ENCODE results near the gene ARHGAP33.

ARHGAP33 gene

GRCh38 chr19:35773020-35773806, 2.2 kb upstream of the ARHGAP33 start:
- Histone ChIP-seq H3K36me3 (peaks cover 16% of the 10 kb centered on the region), H3K27ac (no peak overlapping the region)
- no peak for TF ChIP-seq CTCF (IDR thresholded peaks at IDR 0.05)

GRCh38 chr19:35774274-35775045, 904 bp upstream of the ARHGAP33 start:
- Histone ChIP-seq H3K36me3 (peaks cover 20% of the 10 kb centered on the region), H3K9me3 (no peaks in the 10 kb centered on the region), H3K27ac (no peak overlapping the region), H3K4me1 (ENCODE audit: control insufficient read depth in 1 of 2, insufficient read depth in 1 of 2, low read depth in 1 of 2, low read length in 1 of 2) (peaks cover 15 to 19% of the 10 kb centered on the region in 2 experiments), H3K4me3 (ENCODE audit: low read depth in 1 of 2, low read length in 1 of 2) (peak overlapping the region; percentile 74 to 93), H3K27me3 (no peaks in the 10 kb centered on the region)
- TF ChIP-seq CTCF (IDR thresholded peaks at IDR 0.05): no peak

More at GRCh38 chr19:35773020-35773806, 2.2 kb upstream of the ARHGAP33 start:
- H3K4me1 ChIP-seq (ENCODE audit: control insufficient read depth in 1 of 2, insufficient read depth in 1 of 2, low read depth in 1 of 2, low read length in 1 of 2): peaks cover 15 to 19% of the 10 kb centered on the region in 2 experiments
- no peaks in the 10 kb centered on the region for H3K9me3 ChIP-seq
- H3K4me3 ChIP-seq (ENCODE audit: low read depth in 1 of 2, low read length in 1 of 2): no peak overlapping the region
- H3K27me3 ChIP-seq: no peaks in the 10 kb centered on the region

- no peaks in the 10 kb centered on the region for H3K27me3 ChIP-seq
- peaks cover 25% of the 10 kb centered on the region for H3K36me3 ChIP-seq
- peaks cover 15 to 19% of the 10 kb centered on the region in 2 experiments for H3K4me1 ChIP-seq (ENCODE audit: control insufficient read depth in 1 of 2, insufficient read depth in 1 of 2, low read depth in 1 of 2, low read length in 1 of 2)
- H3K4me3 ChIP-seq (ENCODE audit: low read depth in 1 of 2, low read length in 1 of 2): peak overlapping the region; percentile 74 to 93
- no peak for TF ChIP-seq CTCF (IDR thresholded peaks at IDR 0.05)
- H3K9me3 ChIP-seq: no peaks in the 10 kb centered on the region
- H3K27ac ChIP-seq: peak overlapping the region; percentile 61
Measured at GRCh38 chr19:35775046-35775297, 392 bp upstream of the ARHGAP33 start.

GRCh38 chr19:35776102-35776788, 881 bp downstream of the ARHGAP33 start:
- Histone ChIP-seq H3K4me3 (ENCODE audit: low read depth in 1 of 2, low read length in 1 of 2) (peak overlapping the region; percentile 74 to 93), H3K9me3 (no peaks in the 10 kb centered on the region), H3K27me3 (no peaks in the 10 kb centered on the region), H3K27ac (no peak overlapping the region), H3K36me3 (peaks cover 37% of the 10 kb centered on the region), H3K4me1 (ENCODE audit: control insufficient read depth in 1 of 2, insufficient read depth in 1 of 2, low read depth in 1 of 2, low read length in 1 of 2) (peaks cover 15 to 19% of the 10 kb centered on the region in 2 experiments)
- no peak for TF ChIP-seq CTCF (IDR thresholded peaks at IDR 0.05)

GRCh38 chr19:35777086-35777841, 1.9 kb downstream of the ARHGAP33 start:
- H3K27ac ChIP-seq: no peak overlapping the region
- H3K27me3 ChIP-seq: no peaks in the 10 kb centered on the region
- H3K36me3 ChIP-seq: peaks cover 48% of the 10 kb centered on the region
- H3K4me3 ChIP-seq (ENCODE audit: low read depth in 1 of 2, low read length in 1 of 2): no peak overlapping the region
- no peaks in the 10 kb centered on the region for H3K9me3 ChIP-seq
- H3K4me1 ChIP-seq (ENCODE audit: control insufficient read depth in 1 of 2, insufficient read depth in 1 of 2, low read depth in 1 of 2, low read length in 1 of 2): peaks cover 15 to 19% of the 10 kb centered on the region in 2 experiments
- no peak for TF ChIP-seq CTCF (IDR thresholded peaks at IDR 0.05)
